Peyer's patch (tissue), 4 donors: Measurements from ENCODE around the gene TMEM256. TPM values are rescaled to one million over a fixed set of nuclear protein-coding genes. Genes with fewer than 3 reads are reported as not detected.

Experiments
- DNase-seq, 3 donors: peaks; one replicate each; pipeline ENCODE4 v3.0.0-alpha.2; 2017 to 2019
- H3K27ac ChIP-seq, 4 donors: fragments of 200-600 bp; sonication (generic); one replicate each; pipeline ENCODE4 v1.5.1; 2016 to 2019
- H3K27me3 ChIP-seq, 2 donors: fragments of 200-600 bp; sonication (generic); one replicate each; pipeline ENCODE4 v1.5.1; 2019
- H3K36me3 ChIP-seq, 3 donors: fragments of 200-600 bp; sonication (generic); one replicate each; pipeline ENCODE4 v1.5.1; 2016 to 2019
- H3K4me1 ChIP-seq, 4 donors: fragments of 200-600 bp; sonication (generic); one replicate each; pipeline ENCODE4 v1.5.1; 2016 to 2019
- H3K4me3 ChIP-seq, 4 donors: fragments of 200-600 bp; sonication (generic); 1 replicate in 3 of 4; 2 replicates in 1 of 4; pipeline ENCODE4 v1.5.1; 2016 to 2019; ENCODE audit warnings: mild to moderate bottlenecking in 1 of 4
- H3K9me3 ChIP-seq, 4 donors: fragments of 200-600 bp; sonication (generic); one replicate each; pipeline ENCODE4 v1.5.1; 2016 to 2019; ENCODE audit warnings: mild to moderate bottlenecking in 1 of 4
- CTCF ChIP-seq, 6 experiments: fragments of 450-650 bp in 4 of 6; fragments of 200-600 bp in 2 of 6; sonication (generic) in 1 of 6; IDR thresholded peaks; one replicate each; pipeline ENCODE4 v1.5.1; 2017 to 2019; ENCODE audit warnings: antibody characterized with exemption in 6 of 6, mild to moderate bottlenecking in 3 of 6, moderate library complexity in 1 of 6
- POLR2A ChIP-seq, 2 donors: fragments of 450-650 bp; IDR thresholded peaks; one replicate each; pipeline ENCODE4 v1.5.1; 2017; ENCODE audit warnings: antibody characterized with exemption in 2 of 2, mild to moderate bottlenecking in 2 of 2, moderate library complexity in 2 of 2
- total RNA-seq, 4 donors: library from RNA; depleted of rRNA; stranded (reverse); fragments of >200 nt; gene quantifications; one replicate each; pipeline ENCODE4 v1.1.0, GENCODE V29; 2016

The TMEM256 gene
- total RNA-seq, 4 donors from 2014 or later, result 37.1 to 334 (median 126) TPM

- no peak overlapping the region for H3K4me3 ChIP-seq
- H3K9me3 ChIP-seq, result no peaks in the 10 kb centered on the region
- no peak for TF ChIP-seq CTCF (IDR thresholded peaks at IDR 0.05)
- TF ChIP-seq POLR2A (IDR thresholded peaks at IDR 0.05), result no peak
- no peaks in the 10 kb centered on the region for H3K36me3 ChIP-seq
- H3K4me1 ChIP-seq, result no peaks in the 10 kb centered on the region
- DNase-seq, result no peak
- no peak overlapping the region for H3K27ac ChIP-seq
- no peaks in the 10 kb centered on the region for H3K27me3 ChIP-seq
Measured at GRCh38 chr17:7363311-7363710, 40.6 kb downstream of the TMEM256 start.

- no peaks in the 10 kb centered on the region for H3K9me3 ChIP-seq
- no peak overlapping the region for H3K4me3 ChIP-seq
- H3K4me1 ChIP-seq, result no peaks in the 10 kb centered on the region
- DNase-seq, result no peak
- no peak overlapping the region for H3K27ac ChIP-seq
- TF ChIP-seq CTCF (IDR thresholded peaks at IDR 0.05), result no peak
- no peak for TF ChIP-seq POLR2A (IDR thresholded peaks at IDR 0.05)
- no peaks in the 10 kb centered on the region for H3K27me3 ChIP-seq
- H3K36me3 ChIP-seq, result no peaks in the 10 kb centered on the region
Measured at GRCh38 chr17:7361906-7362305, 42.0 kb downstream of the TMEM256 start.

- TF ChIP-seq CTCF (IDR thresholded peaks at IDR 0.05) (no peak), POLR2A (IDR thresholded peaks at IDR 0.05) (no peak)
- Histone ChIP-seq H3K27me3 (no peaks in the 10 kb centered on the region), H3K9me3 (no peaks in the 10 kb centered on the region), H3K4me3 (no peak overlapping the region), H3K4me1 (peaks cover 0 to 38% (median 8%) of the 10 kb centered on the region in 4 donors), H3K36me3 (no peaks in the 10 kb centered on the region), H3K27ac (peak overlapping the region in 1 of 4 donors; percentile 16)
- no peak for DNase-seq
Measured at GRCh38 chr17:7357381-7357780, 46.5 kb downstream of the TMEM256 start.

- TF ChIP-seq POLR2A (IDR thresholded peaks at IDR 0.05) (no peak), CTCF (IDR thresholded peaks at IDR 0.05) (no peak)
- Histone ChIP-seq H3K4me1 (peaks cover 0 to 38% (median 8%) of the 10 kb centered on the region in 4 donors), H3K4me3 (no peak overlapping the region), H3K27me3 (no peaks in the 10 kb centered on the region), H3K27ac (peak overlapping the region; percentile 9 to 46 (median 30)), H3K36me3 (no peaks in the 10 kb centered on the region), H3K9me3 (no peaks in the 10 kb centered on the region)
- no peak for DNase-seq
Measured at GRCh38 chr17:7356756-7357155, 47.1 kb downstream of the TMEM256 start.

- Histone ChIP-seq H3K4me3 (no peak overlapping the region), H3K36me3 (no peaks in the 10 kb centered on the region), H3K27ac (peak overlapping the region in 3 of 4 donors; percentile 9 to 46 (median 43)), H3K27me3 (no peaks in the 10 kb centered on the region), H3K4me1 (peaks cover 0 to 39% (median 10%) of the 10 kb centered on the region in 4 donors), H3K9me3 (no peaks in the 10 kb centered on the region)
- DNase-seq, result peak; percentile 86 to 93 (median 89)
- TF ChIP-seq CTCF (IDR thresholded peaks at IDR 0.05), result peak; percentile 80 to 97 (median 92)
- TF ChIP-seq POLR2A (IDR thresholded peaks at IDR 0.05), result peak in 1 of 2 donors; percentile 15
Measured at GRCh38 chr17:7356072-7356549, 47.8 kb downstream of the TMEM256 start.

GRCh38 chr17:7355573-7355972 lies 48.3 kb downstream of the TMEM256 start:
- Histone ChIP-seq H3K9me3 (no peaks in the 10 kb centered on the region), H3K4me3 (no peak overlapping the region), H3K36me3 (no peaks in the 10 kb centered on the region), H3K4me1 (peaks cover 2 to 44% (median 14%) of the 10 kb centered on the region in 4 donors), H3K27ac (peak overlapping the region in 1 of 4 donors; percentile 46), H3K27me3 (no peaks in the 10 kb centered on the region)
- DNase-seq, result no peak
- TF ChIP-seq CTCF (IDR thresholded peaks at IDR 0.05), result no peak
